Astrocyte (in vitro differentiated cells and primary cell): Measurements from ENCODE around the gene GRM2. TPM values are rescaled to one million over a fixed set of nuclear protein-coding genes. Genes with fewer than 3 reads are reported as not detected.

Experiments
- DNase-seq: peaks from one replicate; pipeline ENCODE4 v3.0.0-alpha.2; 2010; ENCODE audit warnings: low read depth
- FAIRE-seq: peaks from 2 replicates; lab custom pipeline; 2011; peaks lifted over from hg19 to GRCh38; lab: Jason Lieb, UNC
- H2AFZ ChIP-seq: 2 replicates; pipeline ENCODE4 v1.6.0; 2012; ENCODE audit warnings: low read depth, low read length, inconsistent platforms
- H3K27ac ChIP-seq: 2 replicates; pipeline ENCODE4 v1.5.1; 2011; ENCODE audit warnings: low read depth, low read length, inconsistent platforms
- H3K27me3 ChIP-seq: 2 replicates; pipeline ENCODE4 v1.6.0; 2011; ENCODE audit warnings: low read length, inconsistent platforms; ENCODE audit not compliant: insufficient read depth
- H3K36me3 ChIP-seq: 2 replicates; pipeline ENCODE4 v1.5.1; 2011; ENCODE audit warnings: low read length, inconsistent platforms; ENCODE audit not compliant: insufficient read depth
- H3K4me1 ChIP-seq: 2 replicates; pipeline ENCODE4 v1.5.1; 2011; ENCODE audit warnings: low read length, inconsistent platforms; ENCODE audit not compliant: insufficient read depth
- H3K4me2 ChIP-seq: 2 replicates; pipeline ENCODE4 v1.6.0; 2012; ENCODE audit warnings: low read length, inconsistent platforms
- H3K4me3 ChIP-seq: 2 replicates; pipeline ENCODE4 v1.5.1; 2011; ENCODE audit warnings: low read depth, mild to moderate bottlenecking, low read length, inconsistent platforms; ENCODE audit not compliant: insufficient read depth
- H3K79me2 ChIP-seq: 2 replicates; pipeline ENCODE4 v1.6.0; 2012; ENCODE audit warnings: mild to moderate bottlenecking, low read length, inconsistent platforms; ENCODE audit not compliant: insufficient read depth
- H3K9ac ChIP-seq: 2 replicates; pipeline ENCODE4 v1.6.0; 2012; ENCODE audit warnings: mild to moderate bottlenecking, low read length, inconsistent platforms
- H3K9me3 ChIP-seq: 2 replicates; pipeline ENCODE4 v1.5.1; 2012; ENCODE audit warnings: low read depth, mild to moderate bottlenecking, low read length, inconsistent platforms; ENCODE audit not compliant: insufficient read depth
- H4K20me1 ChIP-seq: 2 replicates; pipeline ENCODE4 v1.6.0; 2012; ENCODE audit warnings: low read length, inconsistent platforms; ENCODE audit not compliant: insufficient read depth
- H3K27ac Mint-ChIP-seq: one replicate; pipeline ENCODE4 v1.8.0; 2021; ENCODE audit warnings: mild to moderate bottlenecking, mixed read lengths; ENCODE audit not compliant: unreplicated experiment
- H3K27me3 Mint-ChIP-seq: one replicate; pipeline ENCODE4 v1.8.0; 2021; ENCODE audit warnings: low read depth, mixed read lengths; ENCODE audit not compliant: unreplicated experiment
- H3K36me3 Mint-ChIP-seq: one replicate; pipeline ENCODE4 v1.8.0; 2021; ENCODE audit warnings: low read depth, mixed read lengths; ENCODE audit not compliant: unreplicated experiment
- H3K4me1 Mint-ChIP-seq: one replicate; pipeline ENCODE4 v1.8.0; 2021; ENCODE audit warnings: low read depth, mixed read lengths; ENCODE audit not compliant: unreplicated experiment
- H3K4me3 Mint-ChIP-seq: one replicate; pipeline ENCODE4 v1.8.0; 2021; ENCODE audit warnings: mild to moderate bottlenecking, moderate library complexity, mixed read lengths; ENCODE audit not compliant: unreplicated experiment
- H3K9me3 Mint-ChIP-seq: one replicate; pipeline ENCODE4 v1.8.0; 2021; ENCODE audit warnings: mild to moderate bottlenecking, mixed read lengths; ENCODE audit not compliant: unreplicated experiment
- EZH2 ChIP-seq: IDR thresholded peaks from 2 replicates; pipeline ENCODE4 v1.6.1; 2012; ENCODE audit warnings: mild to moderate bottlenecking, low read length, inconsistent platforms; ENCODE audit not compliant: insufficient read depth
- total RNA-seq: library from RNA; stranded (reverse); gene quantifications from 2 replicates; pipeline ENCODE4 v1.2.1, GENCODE V29; 2021
- TF ChIP-seq, protein P1 (sequence below): IDR thresholded peaks from 2 replicates; pipeline ENCODE4 v1.5.1; 2011; ENCODE audit warnings: low read depth, mild to moderate bottlenecking, inconsistent platforms, low read length, moderate library complexity; ENCODE audit not compliant: insufficient read depth

Gene GRM2
- total RNA-seq, 1 donor from 2014 or later: 0.25 TPM

DNA sequence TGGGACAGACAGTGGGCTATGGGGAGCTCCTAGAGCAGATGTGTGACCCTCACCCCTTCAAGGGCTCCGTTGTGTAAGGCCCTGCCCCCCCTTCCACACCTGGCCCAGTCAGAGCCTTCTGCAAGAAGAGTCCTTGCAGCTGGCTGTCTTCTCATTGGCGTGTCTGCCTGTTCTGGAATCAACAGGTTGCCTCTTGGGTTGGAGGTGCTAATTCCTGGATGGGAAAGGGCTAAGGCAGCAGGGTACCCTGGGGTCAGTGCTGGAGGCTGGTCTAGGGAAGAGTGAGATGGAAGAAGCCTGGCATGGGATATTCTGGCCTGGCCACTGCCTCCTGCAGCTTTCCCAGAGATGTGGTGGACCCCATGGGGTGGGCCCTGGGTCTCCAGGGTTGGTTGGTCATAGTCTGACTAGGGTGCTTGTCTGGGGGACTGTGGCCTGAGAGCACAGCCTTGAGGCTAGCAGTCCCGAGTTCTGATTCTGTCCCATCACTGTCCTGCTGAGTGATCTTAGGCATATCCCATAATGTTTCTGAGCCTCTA lies 30.7 kb upstream of the GRM2 start:
- Histone ChIP-seq H3K27me3 (no peaks in the 10 kb centered on the region), H3K4me1 (peaks cover 20% of the 10 kb centered on the region), H3K9ac (no peak overlapping the region), H4K20me1 (peaks cover 73% of the 10 kb centered on the region), H3K4me2 (no peak overlapping the region), H3K4me3 (no peak overlapping the region), H2AFZ (no peak overlapping the region), H3K9me3 (no peaks in the 10 kb centered on the region), H3K79me2 (peaks cover 13% of the 10 kb centered on the region), H3K27ac (no peak overlapping the region), H3K36me3 (no peaks in the 10 kb centered on the region)
- Mint-ChIP-seq H3K27ac (no peak overlapping the region), H3K36me3 (peaks cover 2% of the 10 kb centered on the region), H3K4me3 (peak overlapping the region; percentile 23), H3K4me1 (peaks cover 19% of the 10 kb centered on the region), H3K9me3 (no peaks in the 10 kb centered on the region), H3K27me3 (no peaks in the 10 kb centered on the region)
- FAIRE-seq (no peak), DNase-seq (no peak)
- TF ChIP-seq, protein P1, sequence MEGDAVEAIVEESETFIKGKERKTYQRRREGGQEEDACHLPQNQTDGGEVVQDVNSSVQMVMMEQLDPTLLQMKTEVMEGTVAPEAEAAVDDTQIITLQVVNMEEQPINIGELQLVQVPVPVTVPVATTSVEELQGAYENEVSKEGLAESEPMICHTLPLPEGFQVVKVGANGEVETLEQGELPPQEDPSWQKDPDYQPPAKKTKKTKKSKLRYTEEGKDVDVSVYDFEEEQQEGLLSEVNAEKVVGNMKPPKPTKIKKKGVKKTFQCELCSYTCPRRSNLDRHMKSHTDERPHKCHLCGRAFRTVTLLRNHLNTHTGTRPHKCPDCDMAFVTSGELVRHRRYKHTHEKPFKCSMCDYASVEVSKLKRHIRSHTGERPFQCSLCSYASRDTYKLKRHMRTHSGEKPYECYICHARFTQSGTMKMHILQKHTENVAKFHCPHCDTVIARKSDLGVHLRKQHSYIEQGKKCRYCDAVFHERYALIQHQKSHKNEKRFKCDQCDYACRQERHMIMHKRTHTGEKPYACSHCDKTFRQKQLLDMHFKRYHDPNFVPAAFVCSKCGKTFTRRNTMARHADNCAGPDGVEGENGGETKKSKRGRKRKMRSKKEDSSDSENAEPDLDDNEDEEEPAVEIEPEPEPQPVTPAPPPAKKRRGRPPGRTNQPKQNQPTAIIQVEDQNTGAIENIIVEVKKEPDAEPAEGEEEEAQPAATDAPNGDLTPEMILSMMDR: no peak
- no peak for TF ChIP-seq EZH2

GRCh38 chr3:51677358-51677757 lies 29.5 kb upstream of the GRM2 start:
- H3K27ac Mint-ChIP-seq: no peak overlapping the region
- no peaks in the 10 kb centered on the region for H3K27me3 ChIP-seq
- peaks cover 10% of the 10 kb centered on the region for H3K79me2 ChIP-seq
- H3K4me3 ChIP-seq: no peak overlapping the region
- no peaks in the 10 kb centered on the region for H3K27me3 Mint-ChIP-seq
- H4K20me1 ChIP-seq: peaks cover 78% of the 10 kb centered on the region
- DNase-seq (no peak), FAIRE-seq (no peak)
- H3K9me3 Mint-ChIP-seq: no peaks in the 10 kb centered on the region
- peaks cover 2% of the 10 kb centered on the region for H3K36me3 Mint-ChIP-seq
- H3K4me1 Mint-ChIP-seq: peaks cover 24% of the 10 kb centered on the region
- H3K9ac ChIP-seq: no peak overlapping the region
- no peaks in the 10 kb centered on the region for H3K9me3 ChIP-seq
- no peak overlapping the region for H3K27ac ChIP-seq
- H3K4me1 ChIP-seq: peaks cover 22% of the 10 kb centered on the region
- no peak overlapping the region for H2AFZ ChIP-seq
- H3K4me3 Mint-ChIP-seq: no peak overlapping the region
- TF ChIP-seq, protein P1: no peak
- TF ChIP-seq EZH2: no peak
- H3K4me2 ChIP-seq: no peak overlapping the region
- H3K36me3 ChIP-seq: no peaks in the 10 kb centered on the region

GRCh38 chr3:51678186-51678585 lies 28.7 kb upstream of the GRM2 start:
- peaks cover 2% of the 10 kb centered on the region for H3K36me3 Mint-ChIP-seq
- Histone ChIP-seq H3K9me3 (no peaks in the 10 kb centered on the region), H3K27me3 (no peaks in the 10 kb centered on the region), H3K79me2 (peaks cover 9% of the 10 kb centered on the region), H3K4me1 (peaks cover 21% of the 10 kb centered on the region), H3K36me3 (no peaks in the 10 kb centered on the region), H3K4me3 (no peak overlapping the region), H3K4me2 (no peak overlapping the region), H3K27ac (no peak overlapping the region), H2AFZ (no peak overlapping the region), H3K9ac (no peak overlapping the region), H4K20me1 (peaks cover 81% of the 10 kb centered on the region)
- no peaks in the 10 kb centered on the region for H3K9me3 Mint-ChIP-seq
- FAIRE-seq (no peak), DNase-seq (no peak)
- no peaks in the 10 kb centered on the region for H3K27me3 Mint-ChIP-seq
- TF ChIP-seq, protein P1: no peak
- TF ChIP-seq EZH2: no peak
- H3K4me1 Mint-ChIP-seq: peaks cover 19% of the 10 kb centered on the region
- H3K27ac Mint-ChIP-seq: no peak overlapping the region
- no peak overlapping the region for H3K4me3 Mint-ChIP-seq
